RPMI7951 (cell line): ENCODE data around the gene KCNQ1. TPM values are rescaled to one million over a fixed set of nuclear protein-coding genes. Genes with fewer than 3 reads are reported as not detected.

Experiments
- DNase-seq: peaks from one replicate; pipeline ENCODE4 v3.0.0-alpha.2; 2012; ENCODE audit warnings: low read depth
- total RNA-seq: library from RNA; depleted of rRNA; stranded (reverse); fragments of >200 nt; shearing (Covaris generic); gene quantifications from 2 replicates; pipeline ENCODE4 v1.2.3, GENCODE V29; 2014

Gene KCNQ1
- total RNA-seq, 1 experiment from 2014 or later = not detected

GRCh38 chr11:2459796-2460531 is 15.2 kb downstream of the KCNQ1 start:
- DNase-seq = no peak

GRCh38 chr11:2460540-2461252 is 15.9 kb downstream of the KCNQ1 start:
- DNase-seq = no peak

- DNase-seq = no peak
Observed at GRCh38 chr11:2461253-2461955, 16.6 kb downstream of the KCNQ1 start.

GRCh38 chr11:2461956-2462542 is 17.2 kb downstream of the KCNQ1 start:
- DNase-seq = no peak

GRCh38 chr11:2462543-2462985 is 17.8 kb downstream of the KCNQ1 start:
- DNase-seq = no peak

GRCh38 chr11:2462986-2463765 is 18.4 kb downstream of the KCNQ1 start:
- DNase-seq = no peak

- no peak for DNase-seq
Observed at GRCh38 chr11:2463766-2464277, 19.0 kb downstream of the KCNQ1 start.

GRCh38 chr11:2464451-2465165 is 19.8 kb downstream of the KCNQ1 start:
- DNase-seq = no peak

- no peak for DNase-seq
Observed at GRCh38 chr11:2465202-2466068, 20.6 kb downstream of the KCNQ1 start.

- no peak for DNase-seq
Observed at GRCh38 chr11:2466069-2466801, 21.4 kb downstream of the KCNQ1 start.

GRCh38 chr11:2466869-2467694 is 22.3 kb downstream of the KCNQ1 start:
- DNase-seq = no peak

GRCh38 chr11:2467695-2468055 is 22.9 kb downstream of the KCNQ1 start:
- no peak for DNase-seq

- DNase-seq = no peak
Observed at GRCh38 chr11:2468363-2469235, 23.8 kb downstream of the KCNQ1 start.

GRCh38 chr11:2470495-2470894 is 25.7 kb downstream of the KCNQ1 start:
- DNase-seq = no peak

GRCh38 chr11:2471048-2471803 is 26.4 kb downstream of the KCNQ1 start:
- no peak for DNase-seq

- no peak for DNase-seq
Observed at GRCh38 chr11:2471804-2472096, 26.9 kb downstream of the KCNQ1 start.
